ENCODE data around the gene WFDC12.
"Not testable (repeated sequence)": the region's sequence is repeated elsewhere in the genome, so short reads cannot be mapped to it uniquely, and the experiment has no call there.

Gene WFDC12, protein sequence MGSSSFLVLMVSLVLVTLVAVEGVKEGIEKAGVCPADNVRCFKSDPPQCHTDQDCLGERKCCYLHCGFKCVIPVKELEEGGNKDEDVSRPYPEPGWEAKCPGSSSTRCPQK

DNA sequence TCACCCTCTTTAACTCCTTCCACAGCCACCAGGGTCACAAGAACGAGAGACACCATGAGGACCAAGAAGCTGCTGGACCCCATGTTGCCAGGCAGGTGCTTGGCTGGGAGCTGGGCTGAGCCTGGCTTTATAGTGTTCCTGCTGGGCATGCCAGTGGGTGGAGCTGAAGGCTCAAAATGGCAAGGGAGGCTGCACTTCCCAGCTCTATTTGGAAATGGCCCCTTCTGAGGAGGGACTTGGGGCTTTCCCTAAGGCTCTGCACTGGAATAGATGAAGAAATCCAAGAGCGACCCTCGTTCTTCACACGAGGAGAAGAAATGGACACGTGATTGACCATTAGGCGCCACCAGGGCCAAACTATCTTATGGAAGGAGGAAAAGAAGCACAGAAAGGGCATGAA lies at the start of gene WFDC12:
TSS of gene WFDC12 (minus strand) at position 101 of the 400 bp plus-strand sequence. CDS start at position 83, 18 bp downstream.
- no peak for DNase-seq (ENCODE audit: low read depth)

DNA sequence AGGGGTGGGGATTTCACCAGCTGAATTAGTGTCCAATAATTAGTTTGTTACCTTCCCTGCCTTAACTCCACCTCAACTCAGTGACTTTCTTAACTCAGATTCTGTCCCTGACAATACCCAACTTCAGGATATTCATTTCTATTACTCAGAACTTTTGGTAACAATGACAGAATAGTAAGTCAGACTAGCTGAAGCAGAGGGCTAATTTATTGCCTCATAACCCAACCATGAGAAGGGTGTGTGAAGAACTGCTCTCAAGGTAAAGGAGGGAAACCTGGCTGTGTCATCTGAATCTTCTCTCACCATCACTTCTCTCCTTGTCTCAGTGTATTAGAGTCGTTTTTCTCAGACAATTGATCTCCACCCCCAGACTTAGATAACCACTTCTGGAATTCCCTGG lies 49.3 kb upstream of the WFDC12 start:
- no peak for DNase-seq (ENCODE audit: low read depth)

DNA sequence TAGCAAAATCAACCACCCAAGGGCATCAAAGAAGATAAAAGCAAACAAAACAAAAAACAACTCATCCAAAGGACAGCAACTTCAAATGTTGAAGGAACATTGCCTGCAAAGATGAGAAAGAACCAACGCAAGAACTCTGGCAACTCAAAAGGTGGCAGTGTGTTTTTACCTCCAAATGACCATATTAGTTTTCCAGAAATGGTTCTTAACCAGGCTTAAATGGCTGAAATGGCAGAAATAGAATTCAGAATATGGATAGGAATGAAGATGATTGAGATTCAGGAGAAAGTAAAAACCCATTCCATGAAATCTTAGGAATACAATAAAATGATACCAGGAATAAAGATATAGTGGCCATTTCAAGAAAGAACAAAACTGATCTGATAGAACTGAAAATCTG lies 40.6 kb upstream of the WFDC12 start:
- DNase-seq (ENCODE audit: low read depth), result no peak

DNA sequence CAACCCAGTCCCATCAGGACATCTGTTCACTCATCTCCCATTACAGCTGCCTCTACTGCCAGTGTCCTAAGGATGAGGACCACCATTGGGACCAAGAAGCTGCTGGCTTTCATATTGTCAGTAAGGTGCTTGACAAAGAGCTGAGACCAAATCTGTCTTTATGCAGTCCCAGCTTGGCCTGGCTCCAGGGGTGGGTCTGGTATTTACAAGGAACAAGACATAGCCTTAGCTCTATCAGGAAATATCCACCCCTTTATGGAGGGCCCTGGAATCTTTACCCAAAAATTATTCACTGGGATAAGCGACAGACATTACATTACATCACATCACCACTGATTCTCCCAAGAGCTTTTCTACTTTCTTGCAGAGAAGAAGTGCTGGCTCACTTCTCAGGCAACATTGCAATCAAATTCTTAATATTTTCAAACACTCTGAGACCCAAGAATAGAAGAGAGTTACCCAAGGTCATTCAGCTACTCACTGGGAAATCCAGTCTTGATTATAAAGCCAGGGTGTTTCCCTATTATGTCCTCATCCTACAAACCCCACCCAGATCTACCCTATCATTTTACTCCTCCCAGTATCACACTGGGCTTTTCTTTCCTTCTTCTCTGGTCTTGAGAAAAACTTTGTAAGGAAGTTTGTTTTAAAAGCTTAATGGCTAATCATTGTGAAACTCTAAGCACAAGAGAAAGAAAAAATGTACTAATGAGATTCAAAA lies 39.0 kb upstream of the WFDC12 start:
- DNase-seq (ENCODE audit: low read depth), result no peak

DNA sequence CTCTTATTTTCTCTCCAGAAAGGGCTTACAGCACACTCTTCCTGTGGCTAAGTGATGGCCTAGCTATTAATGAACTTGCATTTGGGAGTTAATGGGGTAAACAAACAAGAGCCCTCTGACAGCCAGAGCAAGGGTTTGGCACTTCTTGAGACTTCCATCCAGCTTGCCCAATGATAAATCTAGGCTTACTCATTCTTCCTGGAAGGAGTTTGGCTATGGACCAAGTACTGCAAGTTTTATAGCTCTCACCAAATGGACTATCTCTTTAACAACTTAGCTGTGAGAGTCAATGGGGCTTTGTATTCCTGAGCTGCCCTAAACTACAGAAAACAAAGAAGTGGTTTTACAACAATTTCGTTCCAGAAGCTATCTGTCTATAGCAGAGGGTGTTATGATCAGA lies 33.7 kb upstream of the WFDC12 start:
- no peak for DNase-seq (ENCODE audit: low read depth)

DNA sequence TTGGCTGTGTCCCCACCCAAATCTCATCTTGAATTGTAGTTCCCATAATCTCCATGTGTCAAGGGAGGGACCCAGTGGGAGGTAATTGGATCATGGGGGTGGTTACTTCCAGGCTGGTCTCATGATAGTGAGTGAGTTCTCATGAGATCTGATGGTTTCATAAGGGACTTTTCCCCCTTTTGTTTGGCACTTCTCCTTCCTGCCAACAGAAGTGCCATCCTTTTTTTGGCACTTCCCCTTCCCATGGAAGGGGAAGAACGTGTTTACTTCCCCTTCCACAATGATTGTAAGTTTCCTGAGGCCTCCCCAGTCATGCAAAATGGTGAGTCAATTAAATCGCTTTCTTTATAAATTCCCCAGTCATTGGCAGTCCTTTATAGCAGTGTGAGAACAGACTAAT lies 32.4 kb upstream of the WFDC12 start:
- DNase-seq (ENCODE audit: low read depth), result no peak

DNA sequence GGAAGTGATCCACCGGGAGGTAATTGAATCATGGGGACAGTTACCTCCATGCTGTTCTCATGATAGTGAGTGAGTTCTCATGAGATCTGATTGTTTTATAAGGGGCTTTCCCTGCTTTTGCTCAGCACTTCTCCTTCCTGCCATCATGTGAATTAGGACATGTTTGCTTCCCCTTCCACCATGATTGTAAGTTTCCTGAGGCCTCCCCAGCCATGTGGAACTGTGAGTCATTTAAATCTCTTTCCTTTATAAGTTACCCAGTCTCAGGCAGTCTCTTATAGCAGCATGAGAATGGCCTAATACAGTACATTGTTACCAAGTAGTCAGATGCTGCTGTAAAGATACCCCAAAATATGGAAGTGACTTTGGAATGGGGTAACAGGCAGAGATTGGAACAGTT lies 30.5 kb upstream of the WFDC12 start:
- DNase-seq (ENCODE audit: low read depth), result not testable (repeated sequence)

DNA sequence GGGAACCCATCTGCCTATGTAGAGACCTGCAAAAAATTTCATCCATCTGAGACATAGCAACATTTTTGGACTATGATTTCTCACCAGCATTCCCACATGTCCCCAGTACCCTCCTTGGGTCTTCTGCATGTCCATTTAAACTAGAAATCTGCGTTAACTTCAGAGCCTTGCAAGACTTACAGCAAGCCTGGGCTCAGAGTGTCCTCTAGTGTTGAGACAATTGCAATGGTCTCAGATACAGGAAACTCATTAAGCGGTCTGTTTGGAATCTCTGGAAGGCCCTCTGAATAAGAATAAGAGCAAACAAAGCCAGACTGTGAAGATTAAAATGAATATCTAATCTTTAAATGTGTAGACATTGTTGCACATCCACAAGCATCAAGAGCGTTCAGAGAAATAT lies 29.9 kb upstream of the WFDC12 start:
- no peak for DNase-seq (ENCODE audit: low read depth)

DNA sequence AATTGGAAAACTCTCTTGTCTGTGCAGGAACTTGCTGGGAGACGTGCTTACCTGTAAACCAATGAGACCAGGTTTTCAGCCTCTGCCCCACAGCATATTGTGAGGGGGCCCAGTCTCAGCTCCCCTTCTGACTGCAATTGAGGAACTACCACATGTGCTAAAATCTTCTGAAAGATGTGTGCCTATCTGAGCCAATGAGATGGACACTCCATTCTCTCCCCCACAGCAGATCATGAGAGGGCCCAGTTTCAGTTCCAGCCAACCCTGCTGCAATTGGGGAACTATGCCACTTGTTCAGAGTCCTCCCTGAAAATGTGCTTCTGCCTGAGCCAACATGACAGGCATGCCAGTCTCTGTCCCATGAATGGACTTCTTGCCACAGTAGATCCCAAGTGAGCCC lies 29.5 kb upstream of the WFDC12 start:
- no peak for DNase-seq (ENCODE audit: low read depth)

DNA sequence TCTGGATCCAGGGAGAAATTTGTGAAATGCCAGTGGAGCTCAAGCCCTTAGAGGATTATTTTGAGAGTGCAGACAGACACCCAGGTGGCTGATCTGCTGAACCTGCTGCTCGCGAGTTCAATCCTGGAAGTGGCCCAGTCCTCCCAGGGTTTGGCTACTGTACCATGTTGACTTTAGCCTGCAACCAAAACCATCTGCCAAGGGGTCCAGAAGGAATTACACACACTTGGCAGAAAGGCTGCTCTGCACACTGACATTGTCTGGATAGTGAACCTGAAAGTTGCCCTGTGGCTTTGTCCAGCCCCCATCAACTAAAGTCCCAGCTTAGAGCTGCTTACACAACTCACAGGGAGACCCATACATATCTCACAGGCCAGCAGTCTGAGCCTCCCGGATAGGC lies 28.9 kb upstream of the WFDC12 start:
- no peak for DNase-seq (ENCODE audit: low read depth)

DNA sequence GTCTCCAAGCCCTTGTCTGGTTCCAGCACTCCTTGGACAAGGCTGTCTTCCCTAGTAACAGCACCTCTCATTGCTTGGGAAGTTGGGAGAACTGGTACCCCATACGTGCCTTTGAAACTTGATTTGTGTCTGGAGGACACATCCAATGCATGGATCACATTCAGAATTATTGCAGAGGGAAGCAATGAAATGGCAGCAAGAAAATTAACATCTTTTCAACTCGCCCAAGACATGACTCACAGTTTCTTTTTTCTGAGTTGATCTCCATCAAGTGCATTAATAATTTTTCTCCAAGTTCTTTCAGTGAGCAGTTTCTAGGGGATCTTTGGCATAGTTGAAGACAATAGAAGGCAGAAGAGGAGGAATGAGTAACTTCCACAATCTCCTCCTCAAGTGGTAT lies 28.1 kb upstream of the WFDC12 start:
- no peak for DNase-seq (ENCODE audit: low read depth)

DNA sequence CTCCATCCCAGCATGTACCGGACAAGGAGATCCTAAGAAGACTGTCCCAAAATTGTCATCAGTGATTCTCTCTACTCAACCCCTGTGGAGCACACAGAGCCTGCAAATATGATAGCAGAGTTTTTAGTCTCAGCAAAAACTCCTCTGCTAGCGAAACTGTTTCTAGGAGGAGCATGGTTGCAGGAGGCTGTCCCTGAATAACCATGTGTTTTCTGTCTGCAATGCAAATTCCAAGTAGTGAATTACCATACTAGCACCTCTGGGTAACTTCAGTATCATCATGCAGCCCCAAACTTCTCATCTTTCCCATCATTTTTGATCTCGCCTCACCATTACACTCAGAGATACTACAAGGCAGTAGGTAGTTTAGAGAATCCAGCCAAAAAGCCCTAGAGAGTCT lies 24.8 kb upstream of the WFDC12 start:
- no peak for DNase-seq (ENCODE audit: low read depth)

DNA sequence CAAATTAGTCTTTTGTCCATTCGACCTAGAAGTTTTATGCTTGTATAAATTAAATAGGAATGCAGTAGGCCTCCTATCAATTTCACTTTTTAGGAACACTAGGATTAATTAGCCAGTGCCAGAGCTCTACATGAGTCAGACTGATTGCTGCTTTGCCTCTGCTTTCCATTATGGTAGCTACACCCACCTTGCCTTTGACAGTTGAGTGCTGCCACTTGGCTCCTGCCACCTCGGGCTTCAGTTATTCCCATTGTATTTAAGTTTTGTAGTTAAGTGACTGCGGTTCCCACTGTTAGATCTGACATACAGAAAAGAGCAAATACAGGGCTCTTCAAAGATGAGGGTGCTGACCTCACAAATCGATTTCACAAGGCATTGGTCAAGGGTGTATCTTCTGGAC lies 16.6 kb upstream of the WFDC12 start:
- DNase-seq (ENCODE audit: low read depth), result no peak

DNA sequence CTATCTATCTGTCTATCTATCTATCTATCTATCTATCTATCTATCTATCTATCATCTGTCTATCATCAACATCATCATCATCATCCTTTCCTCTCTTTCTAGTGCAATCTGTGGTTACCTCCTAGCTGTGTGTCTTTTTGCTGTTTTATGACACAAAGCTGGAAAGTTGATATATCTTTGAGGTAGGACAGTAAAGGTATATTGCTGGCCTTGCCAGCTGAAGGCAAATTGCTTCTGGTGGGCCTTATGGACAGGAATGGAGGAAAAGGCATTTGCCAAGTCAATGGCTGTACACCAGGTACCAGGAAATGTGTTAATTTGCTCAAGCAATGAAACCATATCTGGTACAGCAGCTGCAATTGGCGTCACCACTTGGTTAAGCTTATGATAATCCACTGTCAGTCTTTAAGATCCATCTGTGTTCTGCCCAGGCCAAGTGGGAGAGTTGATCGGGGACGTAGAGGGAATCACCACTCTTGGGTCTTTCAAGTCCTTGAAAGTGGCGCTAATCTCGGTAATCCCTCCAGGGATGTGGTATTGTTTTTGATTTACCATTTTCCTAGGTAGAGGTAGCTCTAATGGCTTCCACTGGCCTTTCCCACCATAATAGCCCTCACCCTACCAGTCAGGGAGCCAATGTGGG lies 15.6 kb upstream of the WFDC12 start:
- not testable (repeated sequence) for DNase-seq (ENCODE audit: low read depth)

DNA sequence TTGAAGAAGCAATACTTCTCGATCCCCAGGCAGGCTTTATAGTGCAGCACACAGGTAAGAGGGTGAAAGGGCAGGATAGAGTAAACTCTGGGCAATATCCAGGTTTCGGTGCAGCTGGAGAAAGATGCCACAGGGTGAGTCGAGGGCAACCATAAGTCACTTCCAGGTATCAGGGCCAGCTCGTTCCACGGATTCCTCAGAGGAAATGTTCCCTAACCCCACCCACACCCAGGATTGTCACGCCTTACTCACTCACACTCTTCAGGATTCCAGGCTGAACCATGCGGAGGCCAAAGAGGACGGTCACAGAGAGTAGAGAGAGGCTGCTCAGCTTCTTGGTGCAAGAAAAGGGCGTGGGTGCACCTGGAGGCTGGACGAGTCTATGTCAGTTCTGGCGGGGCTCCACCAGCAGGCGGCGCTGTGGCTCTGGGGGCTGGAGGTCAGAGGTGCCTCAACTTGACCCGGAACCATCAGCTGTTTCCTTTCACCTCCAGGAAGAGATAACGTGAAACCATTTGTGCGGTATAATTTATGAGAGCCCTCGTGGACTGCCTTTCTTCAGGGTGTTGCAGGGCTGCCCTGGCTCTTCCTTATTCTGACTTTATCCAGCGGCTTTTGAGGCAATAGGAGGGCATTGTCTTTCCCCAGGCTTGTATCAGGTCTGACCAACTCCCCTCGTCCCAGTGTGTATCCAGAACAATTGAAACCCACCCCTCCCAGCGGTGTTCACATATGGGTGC lies 14.5 kb upstream of the WFDC12 start:
- DNase-seq (ENCODE audit: low read depth), result no peak

DNA sequence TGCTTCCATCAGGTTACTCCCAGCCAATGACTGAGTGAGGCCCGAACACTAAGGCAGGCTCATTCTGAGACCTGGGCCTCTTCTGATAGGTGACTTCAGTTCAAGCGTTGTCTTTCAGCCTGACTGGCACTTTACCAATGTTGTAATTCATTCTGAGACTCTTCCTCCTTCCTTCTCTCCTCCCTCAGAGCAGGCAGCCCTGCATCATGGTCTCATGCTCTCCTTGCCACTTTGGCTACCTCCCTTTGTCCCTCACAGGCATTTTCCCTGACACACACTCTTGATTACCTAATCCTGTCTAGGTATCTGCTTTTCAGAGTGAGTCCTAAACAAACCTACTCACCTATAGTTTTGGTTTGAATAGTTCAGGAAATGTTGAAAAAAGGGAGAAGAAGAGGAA lies 12.6 kb upstream of the WFDC12 start:
- no peak for DNase-seq (ENCODE audit: low read depth)

DNA sequence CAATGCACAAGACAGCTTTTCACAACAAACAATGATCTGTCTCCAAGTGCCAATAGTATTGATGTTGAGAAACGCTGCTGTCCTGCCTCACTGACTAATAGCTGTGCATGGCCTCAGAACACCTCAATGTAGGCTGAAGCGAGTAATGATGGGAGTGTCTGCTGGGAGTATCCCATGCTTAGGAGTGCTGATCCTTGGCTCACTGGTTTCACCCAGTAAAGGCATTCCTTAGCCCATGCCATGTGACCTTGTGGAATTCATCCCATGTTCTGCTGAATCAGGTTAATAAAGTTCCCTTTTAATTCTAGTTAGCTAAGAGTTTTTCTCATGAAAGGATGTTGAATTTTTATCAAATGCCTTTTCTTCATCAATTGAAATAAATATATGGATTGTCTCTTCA lies 3.8 kb upstream of the WFDC12 start:
- no peak for DNase-seq (ENCODE audit: low read depth)

DNA sequence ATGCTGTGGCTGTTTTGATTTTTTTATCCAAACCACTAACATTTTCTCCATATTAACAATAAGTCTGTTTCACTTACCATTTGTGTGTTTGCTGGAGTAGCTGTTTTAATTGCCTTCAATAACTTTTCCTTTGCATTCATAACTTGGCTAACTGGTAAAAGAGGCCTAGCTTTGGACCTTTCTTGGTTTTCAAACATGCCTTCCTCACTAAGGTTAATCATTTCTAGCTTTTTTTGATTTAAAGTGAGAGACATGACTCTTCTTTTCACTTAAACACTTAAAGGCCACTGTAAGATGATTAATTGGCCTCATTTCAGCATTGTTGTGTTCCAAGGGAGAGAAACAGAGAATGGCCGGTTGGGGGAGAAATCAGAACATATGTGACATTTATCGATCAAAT lies 2.9 kb downstream of the WFDC12 start:
- no peak for DNase-seq (ENCODE audit: low read depth)

DNA sequence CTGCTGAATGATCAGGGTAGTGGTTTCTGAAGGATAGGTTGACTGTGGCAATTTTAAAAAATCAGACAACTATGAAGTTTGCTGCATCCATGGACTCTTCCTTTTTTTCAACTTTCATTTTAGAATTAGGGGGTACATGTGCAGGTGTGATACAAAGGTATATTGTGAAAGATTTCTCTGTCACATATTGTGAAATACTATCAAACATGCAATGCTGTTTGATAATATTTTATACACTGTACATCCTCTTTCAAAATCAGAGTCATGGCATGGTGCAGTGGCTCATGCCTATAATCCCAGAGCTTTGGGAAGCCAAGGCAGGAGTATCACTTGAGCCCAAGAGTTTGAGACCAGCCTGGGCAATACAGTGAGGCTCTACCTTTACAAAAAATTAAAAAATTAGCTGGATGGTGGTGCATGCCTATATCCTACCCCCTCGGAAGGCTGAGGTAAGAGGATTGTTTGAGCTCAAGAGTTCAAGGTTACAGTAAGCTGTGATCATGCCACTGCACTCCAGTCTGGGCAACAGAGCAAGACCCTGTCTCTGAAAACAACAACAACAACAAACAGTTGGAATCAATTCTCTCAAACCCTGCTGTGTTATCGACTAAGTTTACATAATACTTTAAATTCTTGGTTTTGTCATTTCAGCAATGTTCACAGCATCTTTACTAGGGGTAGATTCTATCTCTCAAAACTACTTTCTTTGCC lies 4.6 kb downstream of the WFDC12 start:
- no peak for DNase-seq (ENCODE audit: low read depth)

DNA sequence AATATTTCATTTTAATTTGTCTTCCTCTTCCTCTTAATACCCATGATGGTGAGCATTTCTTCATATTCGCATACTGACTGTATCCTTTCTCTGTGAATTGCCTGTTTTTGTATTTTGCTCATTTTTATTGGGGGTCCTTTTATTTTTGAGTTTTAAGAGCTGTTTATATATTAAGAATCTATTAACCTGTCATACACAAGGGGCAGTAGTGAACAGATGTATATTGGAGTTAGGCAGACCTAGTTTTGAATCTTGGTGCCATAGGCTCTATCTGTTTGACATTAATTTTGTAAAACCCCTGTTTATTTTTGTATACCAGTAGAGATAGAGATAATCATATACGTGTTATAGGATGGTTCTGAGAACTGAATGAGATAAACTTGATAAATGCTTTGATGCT lies 6.2 kb downstream of the WFDC12 start:
- DNase-seq (ENCODE audit: low read depth), result no peak

DNA sequence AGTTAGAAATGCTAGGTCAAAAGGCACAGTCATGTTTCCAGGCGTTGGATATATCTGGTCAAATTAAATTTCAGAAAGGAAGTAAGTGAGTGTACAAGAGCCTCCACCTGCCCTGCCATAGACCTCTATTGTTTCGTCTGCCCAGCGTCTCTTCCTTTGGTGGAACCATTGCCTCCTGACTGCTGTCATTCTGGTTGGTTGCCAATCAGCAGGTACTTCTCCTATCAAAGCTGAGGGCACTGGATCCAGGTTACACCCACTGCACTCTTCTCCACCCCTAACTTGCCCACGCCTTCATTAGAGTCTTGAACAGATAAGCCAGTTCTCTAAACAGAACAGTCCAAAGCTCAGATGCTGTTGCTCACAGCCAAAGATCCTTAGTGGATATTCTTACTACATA lies 6.7 kb downstream of the WFDC12 start:
- DNase-seq (ENCODE audit: low read depth), result no peak

DNA sequence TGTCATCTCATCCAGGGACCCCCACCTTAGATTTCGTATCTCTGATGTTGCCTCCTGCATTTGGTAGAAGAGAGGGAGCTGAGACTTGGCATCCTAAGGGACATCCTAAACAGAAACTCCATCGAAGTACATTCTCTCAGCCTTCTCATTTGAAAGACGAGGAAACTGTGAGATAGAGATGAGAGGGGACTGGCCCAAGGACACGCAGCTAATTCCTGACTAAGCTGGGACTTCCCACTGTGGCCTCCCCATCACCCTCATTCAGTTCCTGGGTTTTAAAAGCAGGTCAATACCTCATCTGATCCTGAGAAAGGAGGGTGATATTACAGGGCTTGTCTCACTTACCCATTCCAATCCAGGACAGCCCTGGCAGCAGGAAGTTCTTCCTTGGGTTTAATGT lies 8.4 kb downstream of the WFDC12 start:
- DNase-seq (ENCODE audit: low read depth), result no peak

DNA sequence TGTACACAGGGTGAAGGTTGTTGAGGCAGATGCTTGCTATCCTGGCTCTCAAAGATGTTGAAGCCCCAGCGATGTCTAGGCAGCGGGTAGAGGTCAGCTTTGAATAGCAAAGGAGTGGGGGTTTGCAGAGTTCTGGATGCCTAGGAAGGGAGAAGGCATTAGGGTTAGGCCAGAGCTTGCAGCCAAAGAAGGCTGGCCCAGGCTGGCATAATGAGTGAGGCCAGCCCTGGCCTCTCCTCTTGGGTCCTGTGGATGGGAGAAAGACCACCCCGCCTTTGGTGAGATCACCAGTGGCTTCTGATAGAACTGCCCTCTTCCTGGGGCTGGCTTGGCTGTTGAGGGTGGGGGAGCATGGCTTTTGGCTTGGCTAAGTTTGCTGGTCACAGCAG lies 8.9 kb downstream of the WFDC12 start:
- DNase-seq (ENCODE audit: low read depth), result no peak
